IgD-negative memory B cell (primary cell): ENCODE data around the gene MPP1. TPM values are rescaled to one million over a fixed set of nuclear protein-coding genes. Genes with fewer than 3 reads are reported as not detected.

Experiments
- H3K27ac Mint-ChIP-seq, 3 donors: one replicate each; pipeline ENCODE4 v1.8.0; 2020 to 2022; ENCODE audit warnings: mild to moderate bottlenecking in 3 of 3, mixed read lengths in 3 of 3, moderate library complexity in 1 of 3
- H3K27me3 Mint-ChIP-seq: one replicate; pipeline ENCODE4 v1.8.0; 2021; ENCODE audit warnings: mixed read lengths
- H3K36me3 Mint-ChIP-seq: one replicate; pipeline ENCODE4 v1.8.0; 2020; ENCODE audit warnings: mild to moderate bottlenecking, mixed read lengths
- H3K4me1 Mint-ChIP-seq, 3 donors: one replicate each; pipeline ENCODE4 v1.8.0; 2020 to 2022; ENCODE audit warnings: mixed read lengths in 3 of 3, mild to moderate bottlenecking in 1 of 3
- H3K4me3 Mint-ChIP-seq, 4 donors: one replicate each; pipeline ENCODE4 v1.8.0; 2020 to 2022; ENCODE audit warnings: mild to moderate bottlenecking in 4 of 4, mixed read lengths in 4 of 4, moderate library complexity in 3 of 4
- H3K9me3 Mint-ChIP-seq, 3 donors: one replicate each; pipeline ENCODE4 v1.8.0; 2020 to 2021; ENCODE audit warnings: mixed read lengths in 3 of 3, mild to moderate bottlenecking in 1 of 3
- polyA plus RNA-seq: library from polyadenylated mRNA; unstranded; fragments of 300-500 nt; fragmentation: Illumina TruSeq; gene quantifications from one replicate; pipeline ENCODE4 v1.2.3, GENCODE V29; 2021

MPP1 gene
- polyA plus RNA-seq, 1 donor from 2014 or later: 9.9 TPM

GRCh38 chrX:154800478-154801210 lies 4.6 kb downstream of the MPP1 start:
- no peak overlapping the region for H3K27ac Mint-ChIP-seq
- no peak overlapping the region for H3K4me3 Mint-ChIP-seq
- peaks cover 2% of the 10 kb centered on the region for H3K36me3 Mint-ChIP-seq
- H3K4me1 Mint-ChIP-seq: peaks cover 5 to 12% (median 9%) of the 10 kb centered on the region in 3 donors
- no peaks in the 10 kb centered on the region for H3K9me3 Mint-ChIP-seq
- peaks cover under 1% of the 10 kb centered on the region for H3K27me3 Mint-ChIP-seq

GRCh38 chrX:154799556-154800348 lies 5.5 kb downstream of the MPP1 start:
- peaks cover 5 to 12% (median 9%) of the 10 kb centered on the region in 3 donors for H3K4me1 Mint-ChIP-seq
- H3K36me3 Mint-ChIP-seq: peaks cover 2% of the 10 kb centered on the region
- H3K4me3 Mint-ChIP-seq: no peak overlapping the region
- H3K27me3 Mint-ChIP-seq: no peaks in the 10 kb centered on the region
- H3K27ac Mint-ChIP-seq: no peak overlapping the region
- no peaks in the 10 kb centered on the region for H3K9me3 Mint-ChIP-seq

GRCh38 chrX:154797006-154797405 lies 8.3 kb downstream of the MPP1 start:
- H3K9me3 Mint-ChIP-seq: no peaks in the 10 kb centered on the region
- H3K27ac Mint-ChIP-seq: no peak overlapping the region
- H3K4me3 Mint-ChIP-seq: no peak overlapping the region
- peaks cover 5 to 8% (median 5%) of the 10 kb centered on the region in 3 donors for H3K4me1 Mint-ChIP-seq
- H3K27me3 Mint-ChIP-seq: no peaks in the 10 kb centered on the region
- peaks cover 2% of the 10 kb centered on the region for H3K36me3 Mint-ChIP-seq

- H3K9me3 Mint-ChIP-seq: no peaks in the 10 kb centered on the region
- H3K4me1 Mint-ChIP-seq: peaks cover 1 to 5% (median 5%) of the 10 kb centered on the region in 3 donors
- peaks cover 1% of the 10 kb centered on the region for H3K36me3 Mint-ChIP-seq
- no peak overlapping the region for H3K27ac Mint-ChIP-seq
- no peak overlapping the region for H3K4me3 Mint-ChIP-seq
- no peaks in the 10 kb centered on the region for H3K27me3 Mint-ChIP-seq
Observed at GRCh38 chrX:154795016-154795415, 10.3 kb downstream of the MPP1 start.

- H3K4me3 Mint-ChIP-seq: no peak overlapping the region
Observed at GRCh38 chrX:154793084-154793795, 12.0 kb downstream of the MPP1 start.

GRCh38 chrX:154791939-154792338 lies 13.3 kb downstream of the MPP1 start:
- Mint-ChIP-seq H3K4me3 (no peak overlapping the region), H3K4me1 (peaks cover 0 to 3% (median under 1%) of the 10 kb centered on the region in 3 donors), H3K36me3 (no peaks in the 10 kb centered on the region), H3K27ac (no peak overlapping the region), H3K9me3 (no peaks in the 10 kb centered on the region), H3K27me3 (no peaks in the 10 kb centered on the region)

More at GRCh38 chrX:154793084-154793795, 12.0 kb downstream of the MPP1 start:
- no peak overlapping the region for H3K27ac Mint-ChIP-seq
- no peaks in the 10 kb centered on the region for H3K9me3 Mint-ChIP-seq
- H3K27me3 Mint-ChIP-seq: no peaks in the 10 kb centered on the region
- H3K4me1 Mint-ChIP-seq: peaks cover 1 to 5% (median 3%) of the 10 kb centered on the region in 3 donors
- H3K36me3 Mint-ChIP-seq: no peaks in the 10 kb centered on the region

- no peaks in the 10 kb centered on the region for H3K4me1 Mint-ChIP-seq
- no peaks in the 10 kb centered on the region for H3K36me3 Mint-ChIP-seq
- H3K27ac Mint-ChIP-seq: no peak overlapping the region
- H3K4me3 Mint-ChIP-seq: no peak overlapping the region
- no peaks in the 10 kb centered on the region for H3K27me3 Mint-ChIP-seq
- H3K9me3 Mint-ChIP-seq: no peaks in the 10 kb centered on the region
Observed at GRCh38 chrX:154791467-154791866, 13.8 kb downstream of the MPP1 start.

- Mint-ChIP-seq H3K27ac (no peak overlapping the region), H3K4me3 (no peak overlapping the region), H3K4me1 (peaks cover 0 to 3% (median 0%) of the 10 kb centered on the region in 3 donors), H3K36me3 (no peaks in the 10 kb centered on the region), H3K27me3 (no peaks in the 10 kb centered on the region), H3K9me3 (no peaks in the 10 kb centered on the region)
Observed at GRCh38 chrX:154785716-154786115, 19.6 kb downstream of the MPP1 start.

GRCh38 chrX:154784149-154784995 lies 20.9 kb downstream of the MPP1 start:
- H3K27me3 Mint-ChIP-seq: no peaks in the 10 kb centered on the region
- H3K9me3 Mint-ChIP-seq: no peaks in the 10 kb centered on the region
- no peak overlapping the region for H3K27ac Mint-ChIP-seq
- peak overlapping the region in 2 of 4 donors; percentile 41 to 63 for H3K4me3 Mint-ChIP-seq
- peaks cover 0 to 3% (median 0%) of the 10 kb centered on the region in 3 donors for H3K4me1 Mint-ChIP-seq
- no peaks in the 10 kb centered on the region for H3K36me3 Mint-ChIP-seq

GRCh38 chrX:154780968-154781367 lies 24.3 kb downstream of the MPP1 start:
- Mint-ChIP-seq H3K4me1 (peaks cover 0 to 3% (median 0%) of the 10 kb centered on the region in 3 donors), H3K36me3 (peaks cover 2% of the 10 kb centered on the region), H3K27me3 (no peaks in the 10 kb centered on the region), H3K27ac (no peak overlapping the region), H3K9me3 (no peaks in the 10 kb centered on the region), H3K4me3 (no peak overlapping the region)

- H3K4me1 Mint-ChIP-seq: peaks cover 0 to 3% (median 0%) of the 10 kb centered on the region in 3 donors
- no peak overlapping the region for H3K4me3 Mint-ChIP-seq
- peak overlapping the region in 1 of 3 donors; percentile 16 for H3K27ac Mint-ChIP-seq
- H3K36me3 Mint-ChIP-seq: peaks cover 2% of the 10 kb centered on the region
- no peaks in the 10 kb centered on the region for H3K9me3 Mint-ChIP-seq
- H3K27me3 Mint-ChIP-seq: peaks cover 1% of the 10 kb centered on the region
Observed at GRCh38 chrX:154779261-154779660, 26.0 kb downstream of the MPP1 start.

GRCh38 chrX:154776753-154777152 lies 28.5 kb downstream of the MPP1 start:
- peaks cover 0 to 2% (median 1%) of the 10 kb centered on the region in 3 donors for H3K9me3 Mint-ChIP-seq
- no peak overlapping the region for H3K27ac Mint-ChIP-seq
- peaks cover 3% of the 10 kb centered on the region for H3K36me3 Mint-ChIP-seq
- peaks cover 1% of the 10 kb centered on the region for H3K27me3 Mint-ChIP-seq
- peaks cover 0 to 1% (median 0%) of the 10 kb centered on the region in 3 donors for H3K4me1 Mint-ChIP-seq
- H3K4me3 Mint-ChIP-seq: no peak overlapping the region

GRCh38 chrX:154775419-154776349 lies 29.6 kb downstream of the MPP1 start:
- H3K4me3 Mint-ChIP-seq: no peak overlapping the region

More at GRCh38 chrX:154775419-154776349, 29.6 kb downstream of the MPP1 start:
- Mint-ChIP-seq H3K36me3 (peaks cover 3% of the 10 kb centered on the region), H3K27me3 (peaks cover 1% of the 10 kb centered on the region), H3K4me1 (peaks cover 0 to 1% (median 0%) of the 10 kb centered on the region in 3 donors), H3K27ac (no peak overlapping the region), H3K9me3 (peaks cover 0 to 2% (median 1%) of the 10 kb centered on the region in 3 donors)
